GM08714 (cell line): ENCODE results near the gene SOS2.

Experiments used
- H3K4me3 ChIP-seq: fragments of 200-500 bp; sonication (Bioruptor generic); 2 replicates; pipeline ENCODE4 v1.5.1; 2014; ENCODE audit warnings: mild to moderate bottlenecking, low read length, inconsistent platforms
- ZNF274 ChIP-seq: IDR thresholded peaks from 2 replicates; pipeline ENCODE4 v1.6.1; 2012; ENCODE audit warnings: mild to moderate bottlenecking, low read depth, low read length

SOS2 gene

GRCh38 chr14:50231475-50232275, at the start of gene SOS2:
Gene SOS2 (minus strand): TSS chr14:50231578. CDS start chr14:50231283, 295 bp downstream.
- H3K4me3 ChIP-seq: peak within 1 kb of the TSS; percentile 94

DNA sequence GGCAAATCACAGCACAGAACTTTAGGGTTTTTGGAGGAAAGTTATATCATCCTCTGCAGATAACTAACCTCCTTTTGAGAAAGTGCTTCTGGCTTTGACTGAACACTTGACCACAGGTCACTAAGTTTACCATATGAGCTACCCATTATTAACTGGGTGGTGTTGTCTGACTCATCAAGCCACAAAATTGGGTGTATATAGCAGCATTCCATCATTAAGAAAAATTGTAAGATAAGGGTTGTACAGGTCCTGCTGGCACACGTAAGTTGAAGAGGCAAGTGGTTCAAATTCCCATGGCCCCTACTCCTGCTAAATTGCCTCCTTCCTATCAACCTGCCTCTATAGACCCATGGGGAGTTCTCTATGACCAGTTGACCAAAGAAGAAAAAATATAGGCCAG, 41.1 kb upstream of the SOS2 start:
- TF ChIP-seq ZNF274: no peak
- no peak overlapping the region for H3K4me3 ChIP-seq

More at GRCh38 chr14:50231475-50232275, at the start of gene SOS2:
- TF ChIP-seq ZNF274: no peak

- no peak for TF ChIP-seq ZNF274
- no peak overlapping the region for H3K4me3 ChIP-seq
Observed at GRCh38 chr14:50270932-50271331, 39.6 kb upstream of the SOS2 start.

DNA sequence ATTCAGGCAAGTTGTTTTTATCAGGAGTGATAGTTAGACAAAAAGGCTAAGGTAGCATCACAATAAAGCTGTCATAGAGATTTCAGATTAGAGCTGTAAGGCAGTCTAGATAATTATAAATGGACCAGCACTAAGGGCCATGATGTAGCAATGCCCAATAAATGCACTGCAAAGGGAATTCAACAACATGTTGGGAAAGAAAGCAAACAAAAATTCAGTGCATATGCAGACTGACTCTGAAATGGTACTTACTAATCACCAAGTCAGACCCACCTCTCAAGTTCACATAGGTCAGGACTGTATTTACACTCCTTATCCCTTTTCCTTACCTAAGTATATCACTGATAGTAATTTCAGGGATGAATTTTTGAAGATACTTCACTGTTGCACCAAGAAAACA, 33.7 kb upstream of the SOS2 start:
- H3K4me3 ChIP-seq: no peak overlapping the region
- TF ChIP-seq ZNF274: no peak

DNA sequence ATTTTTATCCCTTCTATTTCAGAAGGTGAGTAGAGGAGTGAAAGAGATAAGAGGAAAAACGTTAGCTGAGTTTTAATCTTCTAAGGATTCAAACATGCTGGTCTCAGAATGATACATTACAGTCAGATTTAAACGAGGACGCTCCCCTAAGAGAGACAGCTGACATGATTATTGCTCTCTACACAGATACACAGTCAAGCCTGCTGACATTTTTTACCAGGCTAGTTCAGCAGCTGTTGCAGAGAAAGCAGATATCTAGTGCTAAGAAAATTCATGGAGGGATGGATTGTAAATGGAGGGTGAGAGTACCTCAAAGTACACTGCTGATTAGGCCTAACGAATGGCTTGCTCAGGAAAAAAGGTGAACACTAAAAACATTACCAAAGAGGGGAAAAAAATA, 31.9 kb upstream of the SOS2 start:
- TF ChIP-seq ZNF274: no peak
- no peak overlapping the region for H3K4me3 ChIP-seq

DNA sequence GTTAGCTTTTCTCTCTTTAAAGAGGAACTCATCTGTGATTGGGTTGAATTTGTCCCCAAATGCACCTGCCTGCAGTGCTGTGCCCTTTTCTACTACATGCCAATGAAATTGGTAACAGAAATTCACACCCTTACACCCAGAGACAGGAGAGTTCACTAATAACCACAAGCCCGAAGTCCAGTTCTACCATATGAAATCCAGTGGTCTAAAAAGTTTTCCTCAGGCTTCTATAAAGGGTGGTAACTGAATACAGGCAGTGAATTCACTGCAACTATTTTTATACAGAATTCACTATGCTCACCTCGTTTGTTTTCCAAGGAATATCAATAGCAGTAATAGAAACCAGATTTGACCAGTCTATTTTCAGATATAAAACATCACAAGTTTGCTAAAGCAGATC, 31.5 kb upstream of the SOS2 start:
- TF ChIP-seq ZNF274: no peak

DNA sequence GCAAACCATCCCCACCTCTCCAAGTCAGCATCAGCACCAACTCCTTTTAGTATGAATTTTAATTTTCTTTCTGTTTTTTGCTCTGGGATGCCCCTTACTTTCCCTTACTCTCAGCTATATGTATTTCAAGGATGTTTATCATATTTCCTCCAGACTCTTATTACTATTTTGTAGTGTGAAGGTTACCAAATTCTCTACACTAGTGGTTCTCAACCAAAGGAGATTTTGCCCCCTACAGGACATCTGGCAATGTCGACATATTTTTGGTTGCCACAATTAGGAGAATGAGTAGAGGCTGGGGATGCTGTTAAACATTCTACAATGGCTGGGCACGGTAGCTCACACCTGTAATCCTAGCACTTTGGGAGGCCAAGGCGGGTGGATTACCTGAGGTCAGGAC, 29.1 kb upstream of the SOS2 start:
- TF ChIP-seq ZNF274: no peak
- H3K4me3 ChIP-seq: no peak overlapping the region

More for the DNA sequence above, 31.5 kb upstream of the SOS2 start:
- H3K4me3 ChIP-seq: no peak overlapping the region

DNA sequence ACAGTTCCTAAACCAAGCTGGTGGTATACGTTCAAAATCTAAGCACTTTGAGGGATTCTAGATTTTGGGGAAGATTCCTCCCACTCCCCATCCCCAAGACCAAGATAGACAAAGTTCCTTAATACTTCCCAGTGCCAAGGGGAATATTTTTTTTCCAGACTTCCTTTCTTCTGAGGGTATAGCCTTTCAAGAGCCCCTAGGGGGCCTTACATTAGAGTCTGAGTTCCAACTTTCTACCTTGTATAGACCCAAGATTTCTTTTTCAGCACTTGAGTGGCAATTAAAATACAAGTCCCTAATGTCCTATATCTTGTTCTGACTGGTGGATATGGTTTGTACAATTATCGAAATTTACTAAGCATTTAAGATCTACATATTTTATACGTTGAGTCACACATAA, 28.7 kb upstream of the SOS2 start:
- no peak overlapping the region for H3K4me3 ChIP-seq
- no peak for TF ChIP-seq ZNF274

DNA sequence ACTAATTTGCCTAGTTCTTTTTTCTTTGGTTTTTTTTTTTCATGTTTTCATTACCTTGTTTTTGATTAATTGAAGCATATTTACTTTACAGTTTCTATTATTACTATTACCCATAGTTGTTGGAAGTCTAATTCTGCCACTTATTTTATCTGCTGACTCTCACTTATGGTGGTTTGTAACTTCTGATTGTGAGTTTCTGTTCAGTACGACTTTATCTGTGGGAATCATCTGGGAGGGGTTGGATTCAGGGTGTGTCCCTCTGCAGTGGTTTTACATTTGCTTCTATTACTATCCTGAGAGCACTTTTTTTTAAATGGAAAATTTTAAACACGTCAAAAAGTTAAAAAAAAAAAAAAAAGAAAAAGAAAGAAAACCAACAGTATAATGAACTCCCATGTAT, 26.4 kb upstream of the SOS2 start:
- TF ChIP-seq ZNF274: no peak
- no peak overlapping the region for H3K4me3 ChIP-seq

DNA sequence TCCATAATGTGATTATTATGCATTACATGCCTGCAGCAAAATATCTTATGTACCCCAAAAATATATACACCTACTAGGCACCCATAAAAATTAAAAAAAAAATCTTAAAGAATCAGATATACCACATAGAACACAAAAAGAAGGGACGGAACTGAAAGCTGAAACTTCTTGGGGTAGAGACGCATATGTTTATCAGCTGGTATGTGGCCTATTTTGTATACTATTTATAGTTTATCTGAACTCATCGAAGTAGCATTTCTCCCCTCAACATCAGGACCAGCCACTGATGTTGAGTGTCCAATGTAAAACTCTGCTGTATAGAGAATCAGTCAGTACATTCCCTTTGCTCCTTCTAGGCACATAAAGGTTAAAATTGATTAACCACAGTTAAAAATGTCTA, 22.9 kb upstream of the SOS2 start:
- TF ChIP-seq ZNF274: no peak
- H3K4me3 ChIP-seq: no peak overlapping the region

GRCh38 chr14:50249136-50249775, 17.9 kb upstream of the SOS2 start:
- no peak overlapping the region for H3K4me3 ChIP-seq
- TF ChIP-seq ZNF274: no peak

DNA sequence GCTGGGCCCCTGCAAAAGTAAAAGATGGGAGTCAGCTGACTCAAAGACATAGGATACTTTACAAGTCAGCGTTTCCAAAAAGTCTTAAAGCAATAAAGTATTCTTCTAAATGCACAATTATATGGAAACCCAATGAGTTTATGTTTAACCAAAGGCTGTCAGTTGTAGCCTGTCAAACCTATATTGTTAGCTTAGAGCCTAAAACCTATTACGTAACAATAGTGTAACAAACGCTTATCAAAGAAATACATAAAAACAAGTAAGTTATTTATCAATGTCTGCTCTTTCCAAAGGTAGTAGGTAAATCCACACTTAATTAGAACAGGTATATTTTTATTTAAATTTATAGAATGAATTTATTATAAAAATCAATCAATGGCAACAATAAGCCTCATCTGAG, 15.9 kb upstream of the SOS2 start:
- TF ChIP-seq ZNF274: no peak
- no peak overlapping the region for H3K4me3 ChIP-seq

- no peak overlapping the region for H3K4me3 ChIP-seq
- no peak for TF ChIP-seq ZNF274
Observed at GRCh38 chr14:50242566-50243310, 11.4 kb upstream of the SOS2 start.

DNA sequence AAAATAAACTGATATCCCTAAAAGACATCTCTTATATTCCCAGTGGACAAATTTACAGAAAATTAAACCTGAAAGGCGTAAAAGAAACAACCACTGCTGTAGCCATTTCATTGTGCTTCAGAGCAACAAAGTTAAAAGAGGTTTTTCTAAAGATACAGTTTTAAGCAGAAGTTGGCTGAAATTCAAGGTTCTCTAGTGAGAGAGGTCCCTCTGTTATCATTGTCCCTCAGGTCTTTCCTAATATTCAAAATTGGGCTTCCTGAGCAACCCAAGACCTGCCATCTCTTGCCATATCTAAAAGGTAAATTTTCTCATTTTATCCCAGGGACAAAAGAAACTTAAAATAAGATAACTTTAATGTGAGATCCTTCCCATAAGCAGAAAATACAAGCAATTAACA, 10.7 kb upstream of the SOS2 start:
- no peak overlapping the region for H3K4me3 ChIP-seq
- no peak for TF ChIP-seq ZNF274

GRCh38 chr14:50237427-50237826, 6.0 kb upstream of the SOS2 start:
- TF ChIP-seq ZNF274: no peak
- no peak overlapping the region for H3K4me3 ChIP-seq
